Astrocyte (in vitro differentiated cells and primary cell): Measurements from ENCODE around the gene PGM2.
"Not testable (repeated sequence)": the region's sequence is repeated elsewhere in the genome, so short reads cannot be mapped to it uniquely, and the experiment has no call there.

ENCODE experiments used
- EZH2 ChIP-seq: IDR thresholded peaks from 2 replicates; pipeline ENCODE4 v1.6.1; 2012; ENCODE audit warnings: mild to moderate bottlenecking, low read length, inconsistent platforms; ENCODE audit not compliant: insufficient read depth
- TF ChIP-seq, protein P1 (sequence below): IDR thresholded peaks from 2 replicates; pipeline ENCODE4 v1.5.1; 2011; ENCODE audit warnings: low read depth, mild to moderate bottlenecking, inconsistent platforms, low read length, moderate library complexity; ENCODE audit not compliant: insufficient read depth

DNA sequence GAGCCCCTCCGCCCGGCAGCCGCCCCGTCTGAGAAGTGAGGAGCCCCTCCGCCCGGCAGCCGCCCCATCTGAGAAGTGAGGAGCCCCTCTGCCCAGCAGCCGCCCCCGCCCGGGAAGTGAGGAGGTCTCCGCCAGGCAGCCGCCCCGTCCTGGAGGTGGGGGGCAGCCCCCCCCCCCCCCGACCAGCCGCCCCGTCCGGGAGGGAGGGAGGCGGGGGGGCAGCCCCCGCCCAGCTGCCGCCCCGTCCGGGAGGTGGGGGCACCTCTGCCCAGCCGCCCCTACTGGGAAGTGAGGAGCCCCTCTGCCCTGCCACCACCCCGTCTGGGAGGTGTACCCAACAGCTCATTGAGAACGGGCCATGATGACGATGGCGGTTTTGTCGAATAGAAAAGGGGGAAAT lies 6.0 kb upstream of the PGM2 start:
- TF ChIP-seq, protein P1, sequence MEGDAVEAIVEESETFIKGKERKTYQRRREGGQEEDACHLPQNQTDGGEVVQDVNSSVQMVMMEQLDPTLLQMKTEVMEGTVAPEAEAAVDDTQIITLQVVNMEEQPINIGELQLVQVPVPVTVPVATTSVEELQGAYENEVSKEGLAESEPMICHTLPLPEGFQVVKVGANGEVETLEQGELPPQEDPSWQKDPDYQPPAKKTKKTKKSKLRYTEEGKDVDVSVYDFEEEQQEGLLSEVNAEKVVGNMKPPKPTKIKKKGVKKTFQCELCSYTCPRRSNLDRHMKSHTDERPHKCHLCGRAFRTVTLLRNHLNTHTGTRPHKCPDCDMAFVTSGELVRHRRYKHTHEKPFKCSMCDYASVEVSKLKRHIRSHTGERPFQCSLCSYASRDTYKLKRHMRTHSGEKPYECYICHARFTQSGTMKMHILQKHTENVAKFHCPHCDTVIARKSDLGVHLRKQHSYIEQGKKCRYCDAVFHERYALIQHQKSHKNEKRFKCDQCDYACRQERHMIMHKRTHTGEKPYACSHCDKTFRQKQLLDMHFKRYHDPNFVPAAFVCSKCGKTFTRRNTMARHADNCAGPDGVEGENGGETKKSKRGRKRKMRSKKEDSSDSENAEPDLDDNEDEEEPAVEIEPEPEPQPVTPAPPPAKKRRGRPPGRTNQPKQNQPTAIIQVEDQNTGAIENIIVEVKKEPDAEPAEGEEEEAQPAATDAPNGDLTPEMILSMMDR: not testable (repeated sequence)
- not testable (repeated sequence) for TF ChIP-seq EZH2
